Calu3 (cell line): Measurements from ENCODE around the gene TGFBR3. TPM values are rescaled to one million over a fixed set of nuclear protein-coding genes. Genes with fewer than 3 reads are reported as not detected.

Experiments used
- BruUV-seq: library from RNA; stranded (reverse); fragments of 400-500 nt; replicated peaks from 2 replicates; lab custom pipeline; 2021; lab: Mats Ljungman, UMichigan
- CTCF ChIA-PET: fragments of 300-600 bp; sonication (Branson Sonifier 250); formaldehyde crosslinking; loops from one replicate; lab custom pipeline; 2022; ENCODE audit warnings: antibody characterized with exemption; lab: Charles Lee
- DNase-seq: peaks from one replicate; pipeline ENCODE4 v3.0.0; 2022
- H3K27ac Mint-ChIP-seq: one replicate; pipeline ENCODE4 v1.8.0; 2022; ENCODE audit warnings: mixed read lengths; ENCODE audit not compliant: unreplicated experiment
- H3K27me3 Mint-ChIP-seq: one replicate; pipeline ENCODE4 v1.8.0; 2022; ENCODE audit warnings: mixed read lengths; ENCODE audit not compliant: unreplicated experiment
- H3K36me3 Mint-ChIP-seq: one replicate; pipeline ENCODE4 v1.8.0; 2022; ENCODE audit warnings: mild to moderate bottlenecking, moderate library complexity, mixed read lengths; ENCODE audit not compliant: insufficient read depth, unreplicated experiment
- H3K4me1 Mint-ChIP-seq: one replicate; pipeline ENCODE4 v1.8.0; 2022; ENCODE audit warnings: mild to moderate bottlenecking, low read depth, mixed read lengths; ENCODE audit not compliant: unreplicated experiment
- H3K4me3 Mint-ChIP-seq: one replicate; pipeline ENCODE4 v1.8.0; 2022; ENCODE audit warnings: mild to moderate bottlenecking, low read depth, moderate library complexity, mixed read lengths; ENCODE audit not compliant: unreplicated experiment
- H3K9me3 Mint-ChIP-seq: one replicate; pipeline ENCODE4 v1.8.0; 2022; ENCODE audit warnings: low read depth, mixed read lengths; ENCODE audit not compliant: unreplicated experiment
- CTCF ChIP-seq: fragments of 200-600 bp; IDR thresholded peaks from one replicate; pipeline ENCODE4 v1.8.0; 2022; ENCODE audit warnings: antibody characterized with exemption; ENCODE audit not compliant: unreplicated experiment
- intact Hi-C: fragments of 100-400 bp; cut with micrococcal nuclease; formaldehyde crosslinking; loops from one replicate; pipeline ENCODE4 v1.10.0; 2022; ENCODE audit not compliant: unreplicated experiment
- total RNA-seq: library from RNA; stranded (reverse); gene quantifications from 2 replicates; pipeline ENCODE4 v1.2.3, GENCODE V29; 2022

Gene TGFBR3
- total RNA-seq, 1 experiment from 2014 or later, result 10.8 TPM

GRCh38 chr1:91684481-91685196 lies 201.3 kb downstream of the TGFBR3 start:
- no peaks in the 10 kb centered on the region for H3K27me3 Mint-ChIP-seq
- H3K4me3 Mint-ChIP-seq, result no peak overlapping the region
- H3K9me3 Mint-ChIP-seq, result no peaks in the 10 kb centered on the region
- DNase-seq, result no peak
- CTCF ChIA-PET, result no interaction called here
- no peak for TF ChIP-seq CTCF
- no peaks in the 10 kb centered on the region for H3K36me3 Mint-ChIP-seq
- H3K27ac Mint-ChIP-seq, result no peak overlapping the region
- H3K4me1 Mint-ChIP-seq, result no peaks in the 10 kb centered on the region
- no TSS peak for BruUV-seq
- intact Hi-C loops, result no loop called here

GRCh38 chr1:91683598-91683951 lies 202.4 kb downstream of the TGFBR3 start:
- no peaks in the 10 kb centered on the region for H3K4me1 Mint-ChIP-seq

GRCh38 chr1:91682882-91683597 lies 202.9 kb downstream of the TGFBR3 start:
- Mint-ChIP-seq H3K4me3 (no peak overlapping the region), H3K4me1 (no peaks in the 10 kb centered on the region), H3K27ac (no peak overlapping the region), H3K27me3 (no peaks in the 10 kb centered on the region), H3K36me3 (no peaks in the 10 kb centered on the region), H3K9me3 (no peaks in the 10 kb centered on the region)
- TF ChIP-seq CTCF, result no peak
- intact Hi-C loops, result no loop called here
- no TSS peak for BruUV-seq
- CTCF ChIA-PET, result interaction anchor here (0.6 kb wide), 2 partner anchors 49 to 181 kb away, joined by 3 to 5 read pairs; no protein-coding TSS in a partner anchor
- DNase-seq, result no peak

More at GRCh38 chr1:91683598-91683951, 202.4 kb downstream of the TGFBR3 start:
- Mint-ChIP-seq H3K9me3 (no peaks in the 10 kb centered on the region), H3K27me3 (no peaks in the 10 kb centered on the region), H3K36me3 (no peaks in the 10 kb centered on the region), H3K4me3 (no peak overlapping the region), H3K27ac (no peak overlapping the region)
- no TSS peak for BruUV-seq
- intact Hi-C loops, result no loop called here
- CTCF ChIA-PET, result no interaction called here
- no peak for DNase-seq
- TF ChIP-seq CTCF, result no peak

GRCh38 chr1:91680556-91681155 lies 205.3 kb downstream of the TGFBR3 start:
- Mint-ChIP-seq H3K27ac (no peak overlapping the region), H3K36me3 (no peaks in the 10 kb centered on the region), H3K4me1 (peaks cover 7% of the 10 kb centered on the region), H3K9me3 (no peaks in the 10 kb centered on the region), H3K27me3 (no peaks in the 10 kb centered on the region), H3K4me3 (no peak overlapping the region)
- BruUV-seq, result no TSS peak
- DNase-seq, result no peak
- intact Hi-C loops, result no loop called here
- CTCF ChIA-PET, result no interaction called here
- TF ChIP-seq CTCF, result no peak
